ENCODE measurements around the gene PAX2.

- TF ChIP-seq CTCF (IDR thresholded peaks at IDR 0.05): no peak
- TF ChIP-seq POLR2A (IDR thresholded peaks at IDR 0.05): no peak
These were observed 83.3 kb downstream of the PAX2 start for GRCh38 chr10:100828738-100829096.

Data from adrenal gland (tissue), 5 donors.